HG02938 (cell line): ENCODE measurements around the gene LETM1.

Experiments
- ATAC-seq: cut with Tn5 transposase; IDR thresholded peaks from one replicate; pipeline ENCODE4 v1.9.1; 2021; ENCODE audit warnings: mild to moderate bottlenecking, moderate library complexity; ENCODE audit not compliant: unreplicated experiment

The LETM1 gene

GRCh38 chr4:1783015-1783414 lies 72.9 kb downstream of the LETM1 start:
- ATAC-seq = no peak

- no peak for ATAC-seq
Measured at GRCh38 chr4:1780435-1780834, 75.5 kb downstream of the LETM1 start.

- no peak for ATAC-seq
Measured at GRCh38 chr4:1779588-1780382, 76.2 kb downstream of the LETM1 start.

GRCh38 chr4:1778642-1779392 lies 77.1 kb downstream of the LETM1 start:
- ATAC-seq = no peak

- ATAC-seq = no peak
Measured at GRCh38 chr4:1777822-1778641, 77.9 kb downstream of the LETM1 start.

GRCh38 chr4:1776521-1777161 lies 79.3 kb downstream of the LETM1 start:
- ATAC-seq = no peak

GRCh38 chr4:1775731-1776500 lies 80.0 kb downstream of the LETM1 start:
- no peak for ATAC-seq

GRCh38 chr4:1773754-1774153 lies 82.2 kb downstream of the LETM1 start:
- no peak for ATAC-seq

- ATAC-seq = no peak
Measured at GRCh38 chr4:1772853-1773538, 83.0 kb downstream of the LETM1 start.

GRCh38 chr4:1771555-1772305 lies 84.2 kb downstream of the LETM1 start:
- ATAC-seq = no peak

- no peak for ATAC-seq
Measured at GRCh38 chr4:1770791-1771231, 85.1 kb downstream of the LETM1 start.

- ATAC-seq = no peak
Measured at GRCh38 chr4:1770245-1770644, 85.7 kb downstream of the LETM1 start.

GRCh38 chr4:1769692-1770091 lies 86.3 kb downstream of the LETM1 start:
- no peak for ATAC-seq

- ATAC-seq = no peak
Measured at GRCh38 chr4:1768367-1769034, 87.5 kb downstream of the LETM1 start.

- no peak for ATAC-seq
Measured at GRCh38 chr4:1767770-1768366, 88.1 kb downstream of the LETM1 start.

GRCh38 chr4:1767061-1767769 lies 88.7 kb downstream of the LETM1 start:
- no peak for ATAC-seq
